K562 (cell line): ENCODE results near the gene FYTTD1. TPM values are rescaled to one million over a fixed set of nuclear protein-coding genes. Genes with fewer than 3 reads are reported as not detected.

Source experiments
- ATAC-seq: fragments of 200-7000 bp; cut with Tn5 transposase; 3 replicates; pipeline ENCODE4 v1.9.1; 2020; ENCODE audit warnings: moderate library complexity
- BruUV-seq: library from RNA; stranded (reverse); fragments of 400-500 nt; replicated peaks from 2 replicates; lab custom pipeline; 2021; lab: Mats Ljungman, UMichigan
- CTCF ChIA-PET: fragments of 300-600 bp; formaldehyde crosslinking; extraction: SDS; loops from one replicate; lab custom pipeline; 2021; ENCODE audit warnings: low intra/inter-chr PET ratio; lab: Yijun Ruan, JAX
- POLR2A ChIA-PET: fragments of 300-600, 350-650 bp; sonication (Branson Sonifier 250); formaldehyde crosslinking; extraction: SDS; loops from one replicate; lab custom pipeline; 2021; ENCODE audit warnings: antibody characterized with exemption, inconsistent platforms; lab: Yijun Ruan, JAX
- DNase-seq, 4 experiments: peaks; one replicate each; pipeline versions ENCODE4 v3.0.0 to v3.0.0-alpha.2; 2011 to 2018; ENCODE audit warnings: low spot score in 3 of 4, mixed read lengths in 3 of 4; ENCODE audit errors: extremely low read depth in 1 of 4
- FAIRE-seq: peaks from 2 replicates; lab custom pipeline; 2011; peaks lifted over from hg19 to GRCh38; lab: Jason Lieb, UNC
- H2AFZ ChIP-seq: 2 replicates; pipeline ENCODE4 v1.6.0; 2011; ENCODE audit warnings: low read depth, low read length, control low read depth, inconsistent platforms
- H3K27ac ChIP-seq: fragments of 200-600 bp; 3 replicates; pipeline ENCODE4 v1.8.0; 2011; ENCODE audit warnings: low read depth, mild to moderate bottlenecking, control low read depth, inconsistent platforms, low read length, moderate library complexity, mixed read lengths; ENCODE audit errors: extremely low read depth
- H3K27me3 ChIP-seq, 2 experiments: fragments of 300-600 bp in 1 of 2; 2 replicates in 1 of 2; 3 replicates in 1 of 2; pipeline versions ENCODE4 v1.6.0 to v1.8.0; 2011; ENCODE audit warnings: inconsistent platforms in 2 of 2, low read length in 2 of 2, mild to moderate bottlenecking in 1 of 2, mixed read lengths in 1 of 2, moderate library complexity in 1 of 2; ENCODE audit not compliant: control insufficient read depth in 2 of 2, insufficient read depth in 2 of 2
- H3K36me3 ChIP-seq: fragments of 300-600 bp; 3 replicates; pipeline ENCODE4 v1.8.0; 2011; ENCODE audit warnings: mild to moderate bottlenecking, low read length, inconsistent platforms; ENCODE audit not compliant: control insufficient read depth, insufficient read depth
- H3K4me1 ChIP-seq, 2 experiments: fragments of 200-600 bp in 1 of 2; replicated peaks in 1 of 2; 2 replicates in 1 of 2; 3 replicates in 1 of 2; pipeline versions ENCODE4 v1.5.1 to v1.8.0; 2011; ENCODE audit warnings: inconsistent platforms in 2 of 2, low read length in 2 of 2, mild to moderate bottlenecking in 1 of 2, mixed read lengths in 1 of 2, moderate library complexity in 1 of 2; ENCODE audit not compliant: control insufficient read depth in 2 of 2, insufficient read depth in 2 of 2
- H3K4me2 ChIP-seq: 2 replicates; pipeline ENCODE4 v1.6.1; 2011; ENCODE audit warnings: low read length, control low read depth, inconsistent platforms, mixed read lengths; ENCODE audit not compliant: insufficient read depth
- H3K4me3 ChIP-seq: fragments of 200-600 bp; sonication (generic), shearing (Covaris generic); 2 replicates; pipeline ENCODE4 v1.5.1; 2016; ENCODE audit warnings: control low read depth, inconsistent platforms
- H3K79me2 ChIP-seq: fragments of 200-600 bp; 3 replicates; pipeline ENCODE4 v1.8.0; 2011; ENCODE audit warnings: low read length, inconsistent platforms; ENCODE audit not compliant: control insufficient read depth, insufficient read depth
- H3K9ac ChIP-seq, 2 experiments: 2 replicates each; pipeline versions ENCODE4 v1.6.0 to v1.6.1; 2011; ENCODE audit warnings: low read depth in 2 of 2, low read length in 2 of 2, control low read depth in 1 of 2, inconsistent platforms in 1 of 2, mild to moderate bottlenecking in 1 of 2, mixed read lengths in 1 of 2; ENCODE audit not compliant: insufficient read depth in 1 of 2
- H3K9me1 ChIP-seq: one replicate; pipeline ENCODE4 v1.6.0; 2011; ENCODE audit warnings: inconsistent platforms, mild to moderate bottlenecking, low read length, moderate library complexity; ENCODE audit not compliant: control insufficient read depth, insufficient read depth
- H3K9me3 ChIP-seq: replicated peaks from 2 replicates; pipeline ENCODE4 v1.5.1; 2011; ENCODE audit warnings: low read depth, low read length, inconsistent platforms; ENCODE audit not compliant: control insufficient read depth, insufficient read depth
- H4K20me1 ChIP-seq: replicated peaks from 2 replicates; pipeline ENCODE4 v1.6.1; 2011; ENCODE audit warnings: low read length, inconsistent platforms, mixed read lengths; ENCODE audit not compliant: control insufficient read depth, insufficient read depth
- HDGF ChIP-seq: fragments of 450-650 bp; IDR thresholded peaks from 2 replicates; pipeline ENCODE4 v1.6.1; 2016
- MCM7 ChIP-seq, 2 experiments: fragments of 450-650 bp; IDR thresholded peaks; 2 replicates each; pipeline ENCODE4 v1.6.1; 2016 to 2018
- SRSF3 ChIP-seq: fragments of 200-400 bp; formaldehyde crosslinking; IDR thresholded peaks from 2 replicates; pipeline ENCODE4 v1.6.1; 2016; ENCODE audit warnings: mild to moderate bottlenecking, low read length, moderate library complexity; ENCODE audit not compliant: insufficient read depth
- TCFL5 ChIP-seq: fragments of 250-450 bp; sonication (Bioruptor Pico); conservative IDR thresholded peaks from 2 replicates; pipeline ENCODE4 v1.6.1; 2021; ENCODE audit warnings: mild to moderate bottlenecking, moderate library complexity, matching md5 sums
- TOE1 ChIP-seq, 2 experiments: fragments of 450-650 bp in 1 of 2; sonication (generic) in 1 of 2; formaldehyde crosslinking in 1 of 2; IDR thresholded peaks; 2 replicates each; pipeline versions ENCODE4 v1.7.1 to v1.8.0; 2016 to 2022; ENCODE audit warnings: borderline replicate concordance in 2 of 2, mild to moderate bottlenecking in 2 of 2, antibody characterized with exemption in 1 of 2, inconsistent platforms in 1 of 2, low read depth in 1 of 2, missing genetic modification reagents in 1 of 2, moderate library complexity in 1 of 2
- ZFP36 ChIP-seq: fragments of 150-350 bp; IDR thresholded peaks from 2 replicates; pipeline ENCODE4 v1.6.1; 2018; ENCODE audit warnings: low read length, low read depth; ENCODE audit not compliant: partially characterized antibody
- ZNF146 ChIP-seq: IDR thresholded peaks from one replicate; pipeline ENCODE4 v1.6.1; 2018; ENCODE audit warnings: missing compliant biosample characterization; ENCODE audit not compliant: unreplicated experiment
- WGBS: fragments of 100-300 bp; shearing (Covaris generic); methylation state at CpG from one replicate; pipeline ENCODE4 v1.1.6; 2016; ENCODE audit warnings: low coverage, mixed read lengths; ENCODE audit not compliant: insufficient coverage; ENCODE audit errors: missing lambda C conversion rate; 5-methylcytosine and 5-hydroxymethylcytosine counted together
- in situ Hi-C: fragments of 300-500 bp; cut with MboI; formaldehyde crosslinking; loops from 4 replicates; pipeline ENCODE4 v1.15.0; 2018; ENCODE audit warnings: inconsistent platforms, mixed read lengths
- intact Hi-C: fragments of 100-400 bp; cut with micrococcal nuclease; formaldehyde crosslinking; loops from 2 replicates; pipeline ENCODE4 v1.14.2; 2022
- polyA plus RNA-seq, 8 experiments: library from polyadenylated mRNA; depleted of rRNA in 4 of 8; stranded (reverse) in 5 of 8; unstranded in 3 of 8; fragments of >200 nt; fragmentation: Nextera tagmentation in 2 of 8; fragmentation: Illumina TruSeq in 1 of 8; extraction: Ambion mirVana in 2 of 8; extraction: Trizol in 1 of 8; gene quantifications; 2 replicates each; pipeline versions ENCODE4 v1.2.1 to v1.2.3, GENCODE V29; 2011 to 2014; ENCODE audit warnings: inconsistent platforms in 1 of 8, missing spikeins in 1 of 8
- total RNA-seq, 7 experiments: library from RNA; depleted of rRNA in 6 of 7; stranded (reverse); fragments of >200 nt in 6 of 7; fragmentation: Illumina TruSeq in 2 of 7; extraction: Trizol in 2 of 7; gene quantifications; 2 replicates each; pipeline versions ENCODE4 v1.2.1 to v1.2.3, GENCODE V29; 2011 to 2021; ENCODE audit warnings: low replicate concordance in 1 of 7
- TF ChIP-seq, protein P1 (sequence below), 2 experiments: fragments of 450-650 bp in 1 of 2; sonication (generic) in 1 of 2; formaldehyde crosslinking; conservative IDR thresholded peaks; 2 replicates each; pipeline versions ENCODE4 v1.4.0 to v1.8.1; 2020 to 2022; ENCODE audit warnings: mild to moderate bottlenecking in 1 of 2, missing genetic modification reagents in 1 of 2
- TF ChIP-seq, protein P2 (sequence below), 2 experiments: fragments of 450-650 bp in 1 of 2; sonication (generic) in 1 of 2; formaldehyde crosslinking in 1 of 2; IDR thresholded peaks; 2 replicates each; pipeline versions ENCODE4 v1.7.1 to v1.9.0; 2016 to 2022; ENCODE audit warnings: inconsistent platforms in 1 of 2, mild to moderate bottlenecking in 1 of 2, missing genetic modification reagents in 1 of 2

The FYTTD1 gene
- total and polyA plus RNA-seq, 9 of the 15 experiments (the other 6 are each of a cell fraction or from before 2014, with no cell fraction given): 35.7 to 106 (median 76.3) TPM

DNA sequence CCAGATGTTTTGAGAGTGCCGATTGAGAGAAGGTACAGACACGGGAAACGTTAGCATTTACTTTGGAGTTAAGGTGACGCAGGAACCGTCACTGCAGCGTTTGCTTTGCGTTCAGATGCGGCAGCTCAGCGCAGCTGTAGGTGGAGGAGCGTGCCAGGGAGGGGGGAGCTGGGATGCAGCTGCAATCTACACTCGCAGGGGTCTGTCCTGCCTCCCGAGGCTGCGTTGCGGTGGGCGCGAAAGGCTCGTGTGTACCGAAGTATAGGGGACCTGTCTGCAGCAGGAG, 425 bp upstream of the FYTTD1 start:
- BruUV-seq: TSS peak; percentile 49
- TF ChIP-seq MCM7 (IDR thresholded peaks at IDR 0.05) (no peak), ZFP36 (no peak), TOE1 (IDR thresholded peaks at IDR 0.05; ENCODE audit: borderline replicate concordance) (no peak), TOE1 (CRISPR knock-in tag; IDR thresholded peaks at IDR 0.05; ENCODE audit: borderline replicate concordance, low read depth) (peak; percentile 78; the same call in 1 of the 2 replicates), ZNF146 (CRISPR knock-in tag) (no peak), SRSF3 (no peak), TCFL5 (CRISPR knock-in tag) (no peak), HDGF (peak; percentile 31; the same call in 1 of the 2 replicates)
- TF ChIP-seq, protein P1, sequence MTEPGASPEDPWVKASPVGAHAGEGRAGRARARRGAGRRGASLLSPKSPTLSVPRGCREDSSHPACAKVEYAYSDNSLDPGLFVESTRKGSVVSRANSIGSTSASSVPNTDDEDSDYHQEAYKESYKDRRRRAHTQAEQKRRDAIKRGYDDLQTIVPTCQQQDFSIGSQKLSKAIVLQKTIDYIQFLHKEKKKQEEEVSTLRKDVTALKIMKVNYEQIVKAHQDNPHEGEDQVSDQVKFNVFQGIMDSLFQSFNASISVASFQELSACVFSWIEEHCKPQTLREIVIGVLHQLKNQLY (CRISPR knock-in tag; conservative IDR thresholded peaks at IDR 0.05): no peak
- TF ChIP-seq, protein P2, sequence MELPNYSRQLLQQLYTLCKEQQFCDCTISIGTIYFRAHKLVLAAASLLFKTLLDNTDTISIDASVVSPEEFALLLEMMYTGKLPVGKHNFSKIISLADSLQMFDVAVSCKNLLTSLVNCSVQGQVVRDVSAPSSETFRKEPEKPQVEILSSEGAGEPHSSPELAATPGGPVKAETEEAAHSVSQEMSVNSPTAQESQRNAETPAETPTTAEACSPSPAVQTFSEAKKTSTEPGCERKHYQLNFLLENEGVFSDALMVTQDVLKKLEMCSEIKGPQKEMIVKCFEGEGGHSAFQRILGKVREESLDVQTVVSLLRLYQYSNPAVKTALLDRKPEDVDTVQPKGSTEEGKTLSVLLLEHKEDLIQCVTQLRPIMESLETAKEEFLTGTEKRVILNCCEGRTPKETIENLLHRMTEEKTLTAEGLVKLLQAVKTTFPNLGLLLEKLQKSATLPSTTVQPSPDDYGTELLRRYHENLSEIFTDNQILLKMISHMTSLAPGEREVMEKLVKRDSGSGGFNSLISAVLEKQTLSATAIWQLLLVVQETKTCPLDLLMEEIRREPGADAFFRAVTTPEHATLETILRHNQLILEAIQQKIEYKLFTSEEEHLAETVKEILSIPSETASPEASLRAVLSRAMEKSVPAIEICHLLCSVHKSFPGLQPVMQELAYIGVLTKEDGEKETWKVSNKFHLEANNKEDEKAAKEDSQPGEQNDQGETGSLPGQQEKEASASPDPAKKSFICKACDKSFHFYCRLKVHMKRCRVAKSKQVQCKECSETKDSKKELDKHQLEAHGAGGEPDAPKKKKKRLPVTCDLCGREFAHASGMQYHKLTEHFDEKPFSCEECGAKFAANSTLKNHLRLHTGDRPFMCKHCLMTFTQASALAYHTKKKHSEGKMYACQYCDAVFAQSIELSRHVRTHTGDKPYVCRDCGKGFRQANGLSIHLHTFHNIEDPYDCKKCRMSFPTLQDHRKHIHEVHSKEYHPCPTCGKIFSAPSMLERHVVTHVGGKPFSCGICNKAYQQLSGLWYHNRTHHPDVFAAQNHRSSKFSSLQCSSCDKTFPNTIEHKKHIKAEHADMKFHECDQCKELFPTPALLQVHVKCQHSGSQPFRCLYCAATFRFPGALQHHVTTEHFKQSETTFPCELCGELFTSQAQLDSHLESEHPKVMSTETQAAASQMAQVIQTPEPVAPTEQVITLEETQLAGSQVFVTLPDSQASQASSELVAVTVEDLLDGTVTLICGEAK (IDR thresholded peaks at IDR 0.05): no peak
- TF ChIP-seq, protein P2 (CRISPR knock-in tag; IDR thresholded peaks at IDR 0.05): no peak

More for the DNA sequence above, 425 bp upstream of the FYTTD1 start:
- H3K36me3 ChIP-seq: no peaks in the 10 kb centered on the region
- H3K9me3 ChIP-seq: no peaks in the 10 kb centered on the region
- 2% methylated on average over 18 of the region's 18 CpGs for WGBS
- ChIA-PET POLR2A (interaction anchor here (0.7 to 1.9 kb wide), 5 partner anchors 10 to 42 kb away, joined by 3 to 17 read pairs (median 6); partner anchors contain the start of genes LRCH3 and RUBCN), CTCF (no interaction called here)
- in situ Hi-C loops: no loop called here
- DNase-seq (peak; percentile 45 to 70 (median 56)), ATAC-seq (peak; percentile 59), FAIRE-seq (no peak)
- H3K27ac ChIP-seq: peak overlapping the region; percentile 86; the same call in 2 of the 3 replicates
- no peaks in the 10 kb centered on the region; the same call in 1 of the 2 replicates for H4K20me1 ChIP-seq
- no peaks in the 10 kb centered on the region for H3K9me1 ChIP-seq
- H3K27me3 ChIP-seq: no peaks in the 10 kb centered on the region
- peak overlapping the region; percentile 98 for H2AFZ ChIP-seq
- peak overlapping the region; percentile 80 for H3K4me2 ChIP-seq
- intact Hi-C loops: loop anchor here (1.0 kb wide), 1 partner anchor 42 kb away; the partner anchor contains the start of gene LRCH3
- H3K4me1 ChIP-seq: peaks cover 30 to 31% of the 10 kb centered on the region in 2 experiments; a peak in 4 of 5 replicates
- H3K9ac ChIP-seq: peak overlapping the region; percentile 49 to 97
- H3K79me2 ChIP-seq: peaks cover 42% of the 10 kb centered on the region
- H3K4me3 ChIP-seq: peak overlapping the region; percentile 76
